Measurements from ENCODE around the gene EHD1. TPM values are rescaled to one million over a fixed set of nuclear protein-coding genes. Genes with fewer than 3 reads are reported as not detected.

Gene EHD1
- total and polyA plus RNA-seq, 2 donors (not counting 1 experiment from before 2014, with no cell fraction given) = 71.3 to 240 TPM

DNA sequence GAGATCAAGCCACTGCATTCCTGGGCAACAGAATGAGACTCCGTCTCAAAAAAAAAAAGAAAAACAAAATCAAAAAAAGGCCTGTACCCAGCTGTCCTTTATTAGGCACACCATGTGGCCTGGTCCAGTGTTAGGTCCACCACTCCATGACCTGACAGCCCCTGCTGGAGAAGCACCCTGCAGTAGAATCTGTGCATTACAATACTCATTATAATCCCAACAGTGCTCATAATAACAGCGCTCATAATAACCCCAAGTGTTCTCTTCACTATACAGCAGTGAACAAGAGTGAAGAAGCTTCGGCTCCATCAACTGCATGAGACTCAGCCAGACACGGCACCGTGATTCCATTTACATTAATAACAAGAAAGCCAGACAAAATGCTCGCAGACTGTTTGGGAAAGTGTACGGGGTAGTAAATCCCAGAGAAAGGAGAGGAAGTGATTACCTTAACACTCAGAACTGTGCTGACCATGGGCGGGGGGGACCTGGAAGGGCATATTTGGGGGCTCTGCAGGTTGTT lies 8.9 kb upstream of the EHD1 start:
- Histone ChIP-seq H3K27me3 (ENCODE audit: control insufficient read depth, insufficient read depth, low read length) (no peaks in the 10 kb centered on the region), H3K79me2 (ENCODE audit: control insufficient read depth, insufficient read depth, low read length) (no peaks in the 10 kb centered on the region), H3K4me3 (replicated peaks in 1 of 4; ENCODE audit: control extremely low read depth in 1 of 4, insufficient read depth in 1 of 4, low read depth in 3 of 4, low read length in 4 of 4) (no peak overlapping the region), H3K4me2 (ENCODE audit: extremely low read depth, insufficient read depth, low read length) (no peak overlapping the region), H3K27ac (ENCODE audit: insufficient read depth, low read length) (no peak overlapping the region), H2AFZ (ENCODE audit: low read length) (no peak overlapping the region), H3K9ac (ENCODE audit: insufficient read depth, low read length) (no peak overlapping the region), H3K4me1 (ENCODE audit: control insufficient read depth, extremely low read depth, insufficient read depth, low read length) (peaks cover 3% of the 10 kb centered on the region), H3K36me3 (ENCODE audit: control insufficient read depth, insufficient read depth, low read length) (no peaks in the 10 kb centered on the region), H4K20me1 (ENCODE audit: control insufficient read depth, extremely low read depth, insufficient read depth, low read length) (no peaks in the 10 kb centered on the region), H3K9me3 (ENCODE audit: control insufficient read depth, insufficient read depth, low read depth, low read length) (no peaks in the 10 kb centered on the region)
- TF ChIP-seq, protein P1, sequence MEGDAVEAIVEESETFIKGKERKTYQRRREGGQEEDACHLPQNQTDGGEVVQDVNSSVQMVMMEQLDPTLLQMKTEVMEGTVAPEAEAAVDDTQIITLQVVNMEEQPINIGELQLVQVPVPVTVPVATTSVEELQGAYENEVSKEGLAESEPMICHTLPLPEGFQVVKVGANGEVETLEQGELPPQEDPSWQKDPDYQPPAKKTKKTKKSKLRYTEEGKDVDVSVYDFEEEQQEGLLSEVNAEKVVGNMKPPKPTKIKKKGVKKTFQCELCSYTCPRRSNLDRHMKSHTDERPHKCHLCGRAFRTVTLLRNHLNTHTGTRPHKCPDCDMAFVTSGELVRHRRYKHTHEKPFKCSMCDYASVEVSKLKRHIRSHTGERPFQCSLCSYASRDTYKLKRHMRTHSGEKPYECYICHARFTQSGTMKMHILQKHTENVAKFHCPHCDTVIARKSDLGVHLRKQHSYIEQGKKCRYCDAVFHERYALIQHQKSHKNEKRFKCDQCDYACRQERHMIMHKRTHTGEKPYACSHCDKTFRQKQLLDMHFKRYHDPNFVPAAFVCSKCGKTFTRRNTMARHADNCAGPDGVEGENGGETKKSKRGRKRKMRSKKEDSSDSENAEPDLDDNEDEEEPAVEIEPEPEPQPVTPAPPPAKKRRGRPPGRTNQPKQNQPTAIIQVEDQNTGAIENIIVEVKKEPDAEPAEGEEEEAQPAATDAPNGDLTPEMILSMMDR (conservative IDR thresholded peaks at IDR 0.05 in 1 of 2, IDR thresholded peaks at IDR 0.05 in 1 of 2; ENCODE audit: low read depth in 1 of 2, low read length in 2 of 2) = no peak
- no peak for TF ChIP-seq EZH2 (IDR thresholded peaks at IDR 0.05; ENCODE audit: low read length, missing control alignments)
- DNase-seq (ENCODE audit: low read depth in 2 of 2) = no peak

GRCh38 chr11:64885367-64886286 lies 7.2 kb upstream of the EHD1 start:
- H3K4me3 ChIP-seq (replicated peaks in 1 of 4; ENCODE audit: control extremely low read depth in 1 of 4, insufficient read depth in 1 of 4, low read depth in 3 of 4, low read length in 4 of 4) = no peak overlapping the region
- peak; percentile 78 to 89 for DNase-seq (ENCODE audit: low read depth in 2 of 2)
- H3K36me3 ChIP-seq (ENCODE audit: control insufficient read depth, insufficient read depth, low read length) = no peaks in the 10 kb centered on the region
- H2AFZ ChIP-seq (ENCODE audit: low read length) = no peak overlapping the region
- TF ChIP-seq, protein P1 (conservative IDR thresholded peaks at IDR 0.05 in 1 of 2, IDR thresholded peaks at IDR 0.05 in 1 of 2; ENCODE audit: low read depth in 1 of 2, low read length in 2 of 2) = no peak
- no peak for TF ChIP-seq EZH2 (IDR thresholded peaks at IDR 0.05; ENCODE audit: low read length, missing control alignments)
- peaks cover 3% of the 10 kb centered on the region for H3K4me1 ChIP-seq (ENCODE audit: control insufficient read depth, extremely low read depth, insufficient read depth, low read length)
- no peak overlapping the region for H3K27ac ChIP-seq (ENCODE audit: insufficient read depth, low read length)
- no peak overlapping the region for H3K4me2 ChIP-seq (ENCODE audit: extremely low read depth, insufficient read depth, low read length)
- H3K9me3 ChIP-seq (ENCODE audit: control insufficient read depth, insufficient read depth, low read depth, low read length) = no peaks in the 10 kb centered on the region
- no peaks in the 10 kb centered on the region for H4K20me1 ChIP-seq (ENCODE audit: control insufficient read depth, extremely low read depth, insufficient read depth, low read length)
- no peaks in the 10 kb centered on the region for H3K79me2 ChIP-seq (ENCODE audit: control insufficient read depth, insufficient read depth, low read length)
- H3K27me3 ChIP-seq (ENCODE audit: control insufficient read depth, insufficient read depth, low read length) = no peaks in the 10 kb centered on the region
- H3K9ac ChIP-seq (ENCODE audit: insufficient read depth, low read length) = no peak overlapping the region

DNA sequence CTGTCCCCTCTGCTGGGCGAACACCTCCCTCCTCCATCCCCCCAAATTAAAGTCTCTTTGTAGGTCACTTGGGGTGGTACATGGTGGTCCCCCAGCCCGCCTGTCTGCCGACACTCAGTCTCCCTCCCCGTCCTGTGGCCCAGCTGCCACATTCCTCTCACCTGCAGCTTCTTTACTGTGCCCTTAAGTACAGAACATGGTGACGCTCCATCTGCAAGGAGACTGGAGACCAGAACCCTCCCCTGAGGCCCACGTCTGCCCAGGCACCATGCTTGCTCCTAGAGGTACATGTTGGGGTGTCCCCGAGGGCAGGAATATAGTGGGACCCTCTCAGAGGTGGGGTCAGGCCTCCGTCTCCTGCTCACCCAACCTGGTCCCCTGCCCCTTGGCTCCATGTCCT lies 5.6 kb upstream of the EHD1 start:
- Histone ChIP-seq H3K79me2 (ENCODE audit: control insufficient read depth, insufficient read depth, low read length) (no peaks in the 10 kb centered on the region), H3K36me3 (ENCODE audit: control insufficient read depth, insufficient read depth, low read length) (no peaks in the 10 kb centered on the region), H3K4me1 (ENCODE audit: control insufficient read depth, extremely low read depth, insufficient read depth, low read length) (peaks cover 7% of the 10 kb centered on the region), H2AFZ (ENCODE audit: low read length) (no peak overlapping the region), H3K4me2 (ENCODE audit: extremely low read depth, insufficient read depth, low read length) (no peak overlapping the region), H4K20me1 (ENCODE audit: control insufficient read depth, extremely low read depth, insufficient read depth, low read length) (no peaks in the 10 kb centered on the region), H3K9ac (ENCODE audit: insufficient read depth, low read length) (no peak overlapping the region), H3K27me3 (ENCODE audit: control insufficient read depth, insufficient read depth, low read length) (no peaks in the 10 kb centered on the region), H3K4me3 (replicated peaks in 1 of 4; ENCODE audit: control extremely low read depth in 1 of 4, insufficient read depth in 1 of 4, low read depth in 3 of 4, low read length in 4 of 4) (no peak overlapping the region), H3K9me3 (ENCODE audit: control insufficient read depth, insufficient read depth, low read depth, low read length) (no peaks in the 10 kb centered on the region), H3K27ac (ENCODE audit: insufficient read depth, low read length) (no peak overlapping the region)
- DNase-seq (ENCODE audit: low read depth in 2 of 2) = no peak
- TF ChIP-seq, protein P1 (conservative IDR thresholded peaks at IDR 0.05 in 1 of 2, IDR thresholded peaks at IDR 0.05 in 1 of 2; ENCODE audit: low read depth in 1 of 2, low read length in 2 of 2) = no peak
- no peak for TF ChIP-seq EZH2 (IDR thresholded peaks at IDR 0.05; ENCODE audit: low read length, missing control alignments)

Data from fibroblast of lung (primary cell).